ENCODE data around the gene ZNF670.
"Not testable (repeated sequence)": the region's sequence is repeated elsewhere in the genome, so short reads cannot be mapped to it uniquely, and the experiment has no call there.

The ZNF670 gene

DNA sequence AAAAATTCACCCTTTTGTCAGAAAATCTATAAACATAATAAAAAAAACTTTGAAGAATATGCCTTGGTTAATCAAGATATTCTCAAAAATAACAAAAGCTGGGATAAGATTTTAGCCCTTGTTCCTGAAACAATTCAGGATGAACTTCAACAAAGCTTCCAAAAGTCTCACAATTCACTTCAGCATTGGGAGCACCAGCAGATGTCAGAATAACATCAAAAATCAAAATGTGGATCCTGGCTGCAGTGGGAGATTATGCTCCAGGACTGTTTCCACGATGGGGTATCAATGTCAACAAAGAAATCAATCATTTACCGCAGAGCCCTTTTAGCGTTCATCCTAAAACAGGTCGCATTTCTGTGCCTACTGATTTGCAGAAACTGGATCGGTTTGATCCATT, 35.2 kb downstream of the ZNF670 start:
- DNase-seq (ENCODE audit: low read depth in 2 of 2): no peak

DNA sequence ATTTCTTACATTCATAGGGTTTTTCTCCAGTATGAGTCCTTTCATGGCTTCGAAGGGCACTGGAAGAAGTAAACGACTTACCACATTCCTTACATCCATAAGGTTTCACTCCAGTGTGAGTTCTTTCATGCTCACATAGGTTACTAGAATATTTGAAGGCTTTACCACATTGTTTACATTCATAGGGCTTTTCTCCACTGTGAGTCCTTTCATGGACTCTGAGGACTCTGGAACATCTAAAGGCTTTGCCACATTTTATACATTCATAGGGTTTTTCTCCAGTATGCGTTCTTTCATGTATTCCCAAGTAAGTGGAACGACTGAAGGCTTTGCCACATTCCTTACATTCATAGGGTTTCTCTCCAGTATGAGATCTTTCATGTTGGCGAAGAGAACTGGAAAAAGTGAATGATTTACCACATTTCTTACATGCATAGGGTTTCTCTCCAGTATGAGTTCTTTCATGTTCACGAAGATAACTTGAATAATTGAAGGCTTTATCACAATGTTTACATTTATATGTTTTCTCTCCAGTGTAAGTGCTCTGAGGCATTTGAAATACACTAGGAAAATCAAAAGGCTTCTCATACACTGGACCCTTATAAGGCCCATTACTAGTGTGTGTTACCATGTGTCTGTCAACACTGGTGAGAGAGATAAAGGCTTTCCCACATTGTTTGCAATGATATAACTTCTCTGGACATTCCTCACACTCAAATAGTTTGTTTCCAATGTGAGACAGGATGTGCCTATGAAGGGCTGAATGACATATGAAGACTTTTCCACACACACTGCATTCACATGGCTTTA, 40.9 kb downstream of the ZNF670 start:
- DNase-seq (ENCODE audit: low read depth in 2 of 2): no peak

- DNase-seq (ENCODE audit: low read depth in 2 of 2): not testable (repeated sequence)
Measured at GRCh38 chr1:247032306-247032705, 46.3 kb downstream of the ZNF670 start.

All from stimulated activated CD8-positive, alpha-beta memory T cell treated with anti-CD3 and anti-CD28 coated beads, Interleukin-15, amount 100 ng/mL, for 4 hours (primary cell).